Measurements from ENCODE around the gene CTXND1. TPM values are rescaled to one million over a fixed set of nuclear protein-coding genes. Genes with fewer than 3 reads are reported as not detected.

CTXND1 gene
- total and polyA plus RNA-seq, 2 of the 8 experiments (the other 6 are each of a cell fraction or from before 2014, with no cell fraction given) = 0.03 TPM; not detected in 1

- H4K5ac ChIP-seq (ENCODE audit: insufficient read length, low read depth, low read length) = no peak overlapping the region
- H3K27ac ChIP-seq (ENCODE audit: low read depth, low read length) = no peak overlapping the region
- no peak overlapping the region for H3K23ac ChIP-seq (ENCODE audit: insufficient read length)
- H4K91ac ChIP-seq (replicated peaks; ENCODE audit: insufficient read length, low read length) = no peak overlapping the region
- H3K4me2 ChIP-seq (ENCODE audit: insufficient read depth in 1 of 2, low read depth in 2 of 2, low read length in 2 of 2) = no peak overlapping the region
- no peak overlapping the region for H2BK120ac ChIP-seq (replicated peaks; ENCODE audit: low read depth, low read length)
- POLR2A ChIA-PET (ENCODE audit: partially characterized antibody) = interaction anchor here (1.4 kb wide), 1 partner anchor 11 kb away, joined by 5 read pairs; no protein-coding TSS in a partner anchor
- H2AFZ ChIP-seq (ENCODE audit: low read length) = no peak overlapping the region
- no peak for TF ChIP-seq CEBPB (IDR thresholded peaks at IDR 0.05; ENCODE audit: low read depth, low read length)
- TF ChIP-seq RBBP5 (IDR thresholded peaks at IDR 0.05; ENCODE audit: borderline replicate concordance, low read depth, low read length) = no peak
- TF ChIP-seq POLR2A (IDR thresholded peaks at IDR 0.05; ENCODE audit: control extremely low read depth in 1 of 2, low read depth in 2 of 2, low read length in 2 of 2) = no peak
- no peak for TF ChIP-seq KDM5A (IDR thresholded peaks at IDR 0.05; ENCODE audit: low read length)
- TF ChIP-seq SP2 (IDR thresholded peaks at IDR 0.05; ENCODE audit: low read length) = no peak
- TF ChIP-seq ZNF274 (IDR thresholded peaks at IDR 0.05; ENCODE audit: borderline replicate concordance, extremely low read depth, low read length) = no peak
- no peak for TF ChIP-seq RFX5 (IDR thresholded peaks at IDR 0.05; ENCODE audit: borderline replicate concordance, low read depth, low read length)
- TF ChIP-seq SRF (IDR thresholded peaks at IDR 0.05; ENCODE audit: low read depth, low read length) = no peak
- peak in 1 of 2 experiments; percentile 36 for DNase-seq (ENCODE audit: low read depth in 1 of 2, low spot score in 2 of 2)
- H3K36me3 ChIP-seq (ENCODE audit: control insufficient read depth in 2 of 4, insufficient read depth in 4 of 4, low read length in 3 of 4) = no peaks in the 10 kb centered on the region
- H3K27me3 ChIP-seq (replicated peaks in 1 of 4; ENCODE audit: control insufficient read depth in 3 of 4, extremely low read depth in 1 of 4, insufficient read depth in 3 of 4, low read length in 3 of 4) = no peaks in the 10 kb centered on the region
- no peak overlapping the region; the same call in 1 of the 2 replicates for H4K8ac ChIP-seq (ENCODE audit: extremely low read depth, insufficient read depth, low read length)
- H3K4me1 ChIP-seq (replicated peaks in 1 of 4; ENCODE audit: control insufficient read depth in 3 of 4, insufficient read depth in 4 of 4, low read length in 3 of 4) = peaks cover 1 to 10% (median 6%) of the 10 kb centered on the region in 4 experiments
- FAIRE-seq = no peak
- H3K14ac ChIP-seq (ENCODE audit: insufficient read length) = no peak overlapping the region
- no peak overlapping the region for H2BK15ac ChIP-seq (ENCODE audit: low read length)
- H2AK5ac ChIP-seq (ENCODE audit: low read depth, low read length) = no peak overlapping the region
- H2BK5ac ChIP-seq (ENCODE audit: low read depth, low read length) = no peak overlapping the region
- H4K20me1 ChIP-seq (replicated peaks in 1 of 2; ENCODE audit: control insufficient read depth in 1 of 2, insufficient read depth in 2 of 2, low read length in 2 of 2) = no peaks in the 10 kb centered on the region
- H3K79me2 ChIP-seq (ENCODE audit: control insufficient read depth in 1 of 2, insufficient read depth in 2 of 2, low read length in 2 of 2) = no peaks in the 10 kb centered on the region
- CTCF ChIA-PET (ENCODE audit: partially characterized antibody) = interaction anchor here (0.6 to 1.5 kb wide), 7 partner anchors 11 to 468 kb away, joined by 3 to 8 read pairs (median 4); no protein-coding TSS in a partner anchor
- H3K9me3 ChIP-seq (ENCODE audit: insufficient read depth in 2 of 2, low read depth in 1 of 2, low read length in 1 of 2) = no peaks in the 10 kb centered on the region
- no peak overlapping the region for H3K4me3 ChIP-seq (ENCODE audit: extremely low read depth in 1 of 4, insufficient read depth in 2 of 4, low read depth in 3 of 4, low read length in 4 of 4)
- no peak overlapping the region for H3K18ac ChIP-seq (ENCODE audit: extremely low read depth, low read length)
- no peak overlapping the region for H3K56ac ChIP-seq (replicated peaks; ENCODE audit: insufficient read length, low read depth, low read length)
- H3K23me2 ChIP-seq (ENCODE audit: low read depth, low read length) = no peaks in the 10 kb centered on the region
- H3K79me1 ChIP-seq (ENCODE audit: low read depth, low read length) = no peaks in the 10 kb centered on the region
- 86% methylated on average over 9 of the region's 9 CpGs; no CpG with 5 or more reads in 1 of the 2 experiments for WGBS, 2 experiments (ENCODE audit: extremely low coverage in 1 of 2, insufficient coverage in 1 of 2, insufficient read length in 1 of 2, insufficient replicate concordance in 2 of 2, low coverage in 1 of 2, low lambda C conversion rate in 2 of 2, missing lambda C conversion rate in 1 of 2)
- H2BK12ac ChIP-seq (ENCODE audit: low read depth, low read length) = no peak overlapping the region
- no peak overlapping the region for H3K9ac ChIP-seq (replicated peaks in 1 of 4; ENCODE audit: extremely low read depth in 1 of 4, low read depth in 3 of 4, low read length in 3 of 4)
- H2BK20ac ChIP-seq (ENCODE audit: low read length) = no peak overlapping the region
- no peak overlapping the region for H3K4ac ChIP-seq (replicated peaks; ENCODE audit: insufficient read length, low read depth, low read length)
Observed at GRCh38 chr15:80202641-80203360, 49.2 kb downstream of the CTXND1 start.

Measured in H1 (cell line).